T-helper 2 cell (primary cell): Measurements from ENCODE around the gene METTL15.
"Not testable (repeated sequence)": the region's sequence is repeated elsewhere in the genome, so short reads cannot be mapped to it uniquely, and the experiment has no call there.

Experiments
- DNase-seq, 5 experiments: peaks; one replicate each; pipeline versions ENCODE4 v3.0.0 to v3.0.0-alpha.2; 2012 to 2022

Gene METTL15

GRCh38 chr11:28222063-28222462 is 113.9 kb downstream of the METTL15 start:
- DNase-seq = not testable (repeated sequence)

DNA sequence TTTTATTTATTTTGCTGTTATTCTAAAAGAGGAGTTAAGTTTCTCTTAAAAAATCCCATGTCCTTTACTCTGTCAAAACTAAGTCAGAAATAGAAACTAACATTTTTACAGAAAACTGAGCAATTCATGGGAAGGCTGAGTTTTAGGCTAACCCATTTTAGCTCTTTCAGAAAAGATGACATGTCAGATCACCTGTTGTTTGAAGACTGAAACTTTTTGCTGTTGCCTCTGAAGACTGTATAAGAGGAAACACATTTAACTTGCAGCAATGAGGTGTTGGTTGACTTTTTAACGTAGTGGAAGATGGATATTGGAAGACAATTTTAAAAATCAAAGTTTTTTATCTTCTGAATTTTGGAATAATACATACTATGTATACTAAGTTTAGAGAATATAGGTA is 115.4 kb downstream of the METTL15 start:
- DNase-seq = no peak

GRCh38 chr11:28223994-28224393 is 115.8 kb downstream of the METTL15 start:
- no peak for DNase-seq

DNA sequence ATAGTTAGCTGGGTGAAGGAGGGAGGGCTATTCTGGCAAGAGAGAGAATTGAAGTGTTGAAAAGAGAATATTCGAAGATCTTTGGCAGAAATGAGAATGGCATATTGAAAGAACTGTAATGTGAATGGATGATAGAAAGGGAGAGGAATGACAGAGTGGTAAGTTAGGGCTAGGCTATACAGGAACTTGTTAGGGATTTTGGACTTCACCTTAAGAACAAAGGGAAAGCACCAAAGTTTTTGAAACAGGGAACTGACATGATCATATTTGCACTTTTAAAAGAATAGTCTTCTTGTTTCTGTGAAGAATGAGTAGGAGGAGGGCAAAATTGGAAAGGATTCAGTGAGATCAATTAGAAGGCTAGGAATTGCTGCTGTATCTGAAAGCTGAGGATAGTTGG is 119.3 kb downstream of the METTL15 start:
- no peak for DNase-seq

GRCh38 chr11:28228196-28228895 is 120.2 kb downstream of the METTL15 start:
- no peak for DNase-seq

DNA sequence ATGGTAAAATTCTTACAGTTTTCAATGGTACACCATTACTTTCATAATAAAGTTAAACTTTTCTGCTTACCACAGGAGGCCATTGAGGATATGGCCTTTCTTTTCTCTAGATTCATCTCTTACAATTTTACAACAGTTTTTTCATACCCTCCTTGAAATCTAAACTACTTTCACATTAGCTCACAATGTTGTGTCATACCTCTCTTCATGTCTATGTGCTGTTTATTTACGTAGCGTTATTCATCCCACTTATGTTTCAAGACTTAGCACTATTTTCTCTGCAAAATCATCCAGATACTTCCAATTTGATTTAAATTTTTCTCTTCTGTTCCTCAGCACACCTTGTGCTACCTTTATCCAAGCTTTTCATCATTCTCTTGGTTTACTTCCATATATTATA is 123.3 kb downstream of the METTL15 start:
- DNase-seq = no peak

DNA sequence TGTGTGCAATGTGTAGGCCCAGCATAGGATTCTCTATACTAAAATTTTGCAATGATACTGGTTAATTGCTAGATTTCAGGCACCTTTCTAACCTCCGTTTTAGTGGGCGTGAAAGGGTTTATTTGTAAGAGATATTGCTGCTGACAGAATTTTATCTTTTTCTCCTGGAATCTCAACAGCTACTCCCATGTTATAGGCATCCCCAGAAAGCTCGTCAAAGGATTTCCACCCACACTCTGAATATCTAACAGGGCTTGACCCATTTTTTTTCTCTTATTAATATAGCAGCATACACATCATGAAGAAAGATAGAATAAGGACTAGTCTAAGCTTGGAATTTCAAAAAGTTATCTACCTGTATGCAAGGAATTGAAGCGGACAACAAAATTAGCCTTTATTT is 124.5 kb downstream of the METTL15 start:
- DNase-seq = no peak

GRCh38 chr11:28241760-28242159 is 133.6 kb downstream of the METTL15 start:
- no peak for DNase-seq

DNA sequence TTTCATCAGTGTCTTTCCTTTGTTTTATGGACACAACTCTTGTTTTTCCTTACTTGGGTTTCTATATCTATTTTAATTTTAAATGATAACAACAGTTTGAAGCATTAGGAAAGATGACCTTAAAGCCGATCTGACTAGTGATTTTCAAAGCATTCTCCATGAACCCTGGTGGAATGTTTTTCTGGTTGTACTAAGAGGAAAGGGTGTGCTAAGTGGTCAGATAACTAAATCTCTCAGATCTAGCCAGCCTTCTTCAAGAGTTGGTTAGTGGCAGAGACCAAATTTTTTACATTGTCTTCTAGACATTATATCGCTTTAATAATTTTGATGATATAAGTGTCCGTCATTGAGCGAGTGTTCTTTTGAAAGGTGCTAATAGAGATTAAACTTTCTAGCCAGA is 134.4 kb downstream of the METTL15 start:
- no peak for DNase-seq

DNA sequence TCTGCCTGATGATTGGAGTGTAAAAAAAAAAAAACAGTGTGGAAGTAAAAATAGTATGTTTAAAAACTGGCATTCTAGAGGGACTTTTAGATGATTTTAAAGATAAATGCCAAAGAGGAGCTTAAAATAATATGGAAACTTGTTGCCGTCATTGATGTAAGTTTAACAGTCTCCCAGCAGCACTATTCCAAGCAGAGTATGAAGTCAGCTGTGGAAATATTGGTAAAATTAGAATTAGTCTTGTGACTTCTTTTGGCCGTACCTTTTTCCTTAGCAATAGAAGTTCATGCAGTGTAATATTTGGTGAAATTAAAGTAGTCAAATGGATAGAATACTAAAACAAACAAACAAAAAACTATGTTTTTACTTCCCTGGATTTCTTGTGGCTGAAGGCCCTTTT is 134.9 kb downstream of the METTL15 start:
- no peak for DNase-seq

DNA sequence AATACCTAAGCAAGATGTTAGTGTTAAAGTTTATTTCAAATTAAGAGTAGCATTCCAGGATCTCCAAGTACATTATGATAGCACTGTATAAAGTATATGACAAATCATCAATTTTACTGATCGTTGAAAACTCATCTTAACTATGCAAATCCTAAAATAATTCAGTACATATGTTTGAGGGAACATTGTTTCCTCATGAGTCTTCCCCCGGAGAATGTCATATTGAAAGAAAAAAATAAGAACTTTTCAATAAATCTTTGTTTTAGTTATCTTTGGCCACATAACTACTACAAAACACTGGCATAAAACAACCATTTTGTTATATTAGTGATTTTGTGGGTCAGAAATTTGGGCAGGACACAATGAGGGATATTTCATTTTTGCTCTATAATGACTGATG is 135.4 kb downstream of the METTL15 start:
- DNase-seq = no peak

GRCh38 chr11:28245131-28245530 is 136.9 kb downstream of the METTL15 start:
- DNase-seq = no peak

- no peak for DNase-seq
Observed at GRCh38 chr11:28250192-28250591, 142.0 kb downstream of the METTL15 start.

DNA sequence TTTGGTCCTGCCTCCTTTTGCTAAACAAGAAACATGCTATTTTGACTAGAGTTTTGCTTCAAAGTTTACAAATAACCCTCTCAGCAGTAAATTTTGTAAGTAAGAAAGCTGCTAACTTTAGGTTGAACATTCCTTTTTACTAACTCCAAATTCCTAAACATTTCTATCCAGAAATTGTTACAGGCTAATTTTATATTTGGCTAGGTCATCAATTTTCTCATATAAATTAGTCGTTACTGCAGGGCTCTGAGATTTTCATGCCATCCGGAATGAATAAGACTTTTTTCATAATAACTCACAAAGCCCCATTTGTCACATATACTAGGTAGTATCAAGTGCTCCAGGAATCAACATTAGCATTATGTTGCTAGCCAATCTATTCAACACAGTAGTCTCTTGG is 143.1 kb downstream of the METTL15 start:
- no peak for DNase-seq

- DNase-seq = no peak
Observed at GRCh38 chr11:28257761-28258160, 149.6 kb downstream of the METTL15 start.

GRCh38 chr11:28259177-28259843 is 151.1 kb downstream of the METTL15 start:
- DNase-seq = no peak

DNA sequence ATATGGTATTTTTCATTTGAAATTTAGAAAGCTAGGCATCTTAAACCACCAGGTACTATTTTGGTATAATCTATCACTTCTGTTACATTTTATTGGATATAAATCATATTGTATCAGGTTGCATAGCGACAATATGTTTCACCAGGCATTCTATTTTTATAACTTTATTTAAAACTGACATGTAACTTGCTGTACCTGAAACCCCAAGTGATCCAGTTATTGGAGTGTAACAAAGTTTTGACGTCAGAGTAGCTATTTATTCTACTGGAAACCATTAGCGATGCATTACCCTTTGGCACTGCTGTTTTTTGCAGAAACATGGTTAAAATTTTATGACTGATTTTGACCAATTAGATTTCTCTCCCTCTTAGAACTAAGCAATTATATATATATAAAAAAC is 160.7 kb downstream of the METTL15 start:
- DNase-seq = no peak

GRCh38 chr11:28269586-28269985 is 161.4 kb downstream of the METTL15 start:
- DNase-seq = no peak

DNA sequence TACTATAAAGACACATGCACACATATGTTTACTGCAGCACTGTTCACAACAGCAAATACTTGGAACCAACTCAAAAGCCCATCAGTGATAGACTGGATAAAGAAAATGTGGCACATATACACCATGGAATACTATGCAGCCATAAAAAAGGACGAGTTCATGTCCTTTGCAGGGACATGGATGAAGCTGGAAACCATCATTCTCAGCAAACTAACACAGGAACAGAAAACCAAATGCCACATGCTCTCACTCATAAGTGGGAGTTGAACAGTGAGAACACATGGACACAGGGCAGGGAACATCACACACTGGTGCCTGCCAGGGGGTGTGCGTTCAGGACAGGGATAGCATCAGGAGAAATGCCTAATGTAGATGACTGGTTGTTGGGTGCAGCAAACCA is 164.1 kb downstream of the METTL15 start:
- DNase-seq = not testable (repeated sequence)

- DNase-seq = no peak
Observed at GRCh38 chr11:28274216-28274615, 166.0 kb downstream of the METTL15 start.

- DNase-seq = no peak
Observed at GRCh38 chr11:28284196-28284595, 176.0 kb downstream of the METTL15 start.

- no peak for DNase-seq
Observed at GRCh38 chr11:28289444-28289843, 181.3 kb downstream of the METTL15 start.

- DNase-seq = not testable (repeated sequence)
Observed at GRCh38 chr11:28290995-28291394, 182.8 kb downstream of the METTL15 start.

DNA sequence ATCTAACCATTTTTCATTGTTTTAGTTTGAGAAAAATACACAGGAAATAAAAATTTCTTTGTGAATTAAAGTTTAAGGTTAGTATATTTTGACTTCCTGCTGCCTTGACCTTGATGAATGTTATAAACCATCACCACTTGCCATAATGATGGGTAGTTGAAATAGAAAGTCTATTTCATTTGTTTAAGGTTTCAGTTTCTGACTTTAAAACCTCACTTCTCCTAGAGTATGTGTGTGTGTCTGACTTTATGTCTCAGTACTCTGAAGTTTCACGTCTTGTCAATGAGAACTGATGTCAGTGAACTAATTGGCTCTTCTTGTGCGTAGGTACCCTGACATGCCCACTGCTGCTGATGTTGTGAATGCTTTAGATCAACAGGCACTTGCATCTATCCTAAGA is 188.2 kb downstream of the METTL15 start:
- DNase-seq = peak in 1 of 5 experiments; percentile 3

DNA sequence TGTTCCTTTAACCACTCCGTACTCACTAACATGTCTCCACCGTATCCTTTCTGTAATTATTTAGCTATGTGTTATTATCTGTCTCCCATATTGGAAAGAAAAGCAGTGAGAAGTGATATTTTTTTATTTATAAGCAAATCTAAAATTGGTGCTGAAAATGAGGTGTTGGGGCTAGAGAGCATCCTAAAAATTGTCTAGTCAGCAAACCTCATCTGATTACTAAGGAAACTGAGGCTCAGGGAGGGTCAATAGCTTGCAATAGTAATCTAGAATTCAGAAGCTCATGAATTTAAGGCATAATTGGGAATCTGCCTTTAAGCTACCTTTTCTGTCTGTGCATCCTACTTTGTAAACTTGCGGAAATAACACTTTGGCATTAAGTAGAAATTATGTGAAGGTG is 190.0 kb downstream of the METTL15 start:
- DNase-seq = no peak
